Measurements from ENCODE around the gene LTBP3. TPM values are rescaled to one million over a fixed set of nuclear protein-coding genes. Genes with fewer than 3 reads are reported as not detected.
A peak's percentile ranks its signal among the peaks of the same experiment; 100 is the strongest.

Gene LTBP3
- total and polyA plus RNA-seq, 7 donors: 12.7 to 82.3 (median 27.9) TPM

DNA sequence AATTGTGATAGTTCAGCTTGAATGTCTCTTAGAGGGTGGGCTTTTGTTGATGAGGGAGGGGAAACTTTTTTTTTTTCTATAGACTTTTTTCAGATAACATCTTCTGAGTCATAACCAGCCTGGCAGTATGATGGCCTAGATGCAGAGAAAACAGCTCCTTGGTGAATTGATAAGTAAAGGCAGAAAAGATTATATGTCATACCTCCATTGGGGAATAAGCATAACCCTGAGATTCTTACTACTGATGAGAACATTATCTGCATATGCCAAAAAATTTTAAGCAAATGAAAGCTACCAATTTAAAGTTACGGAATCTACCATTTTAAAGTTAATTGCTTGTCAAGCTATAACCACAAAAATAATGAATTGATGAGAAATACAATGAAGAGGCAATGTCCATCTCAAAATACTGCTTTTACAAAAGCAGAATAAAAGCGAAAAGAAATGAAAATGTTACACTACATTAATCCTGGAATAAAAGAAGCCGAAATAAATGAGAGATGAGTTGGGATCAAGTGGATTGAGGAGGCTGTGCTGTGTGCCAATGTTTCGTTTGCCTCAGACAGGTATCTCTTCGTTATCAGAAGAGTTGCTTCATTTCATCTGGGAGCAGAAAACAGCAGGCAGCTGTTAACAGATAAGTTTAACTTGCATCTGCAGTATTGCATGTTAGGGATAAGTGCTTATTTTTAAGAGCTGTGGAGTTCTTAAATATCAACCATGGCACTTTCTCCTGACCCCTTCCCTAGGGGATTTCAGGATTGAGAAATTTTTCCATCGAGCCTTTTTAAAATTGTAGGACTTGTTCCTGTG, 55.4 kb downstream of the LTBP3 start:
- Histone ChIP-seq H3K9me3 (no peaks in the 10 kb centered on the region), H3K27me3 (ENCODE audit: insufficient read depth in 3 of 3, low read length in 2 of 3) (no peaks in the 10 kb centered on the region), H3K36me3 (ENCODE audit: insufficient read depth in 1 of 2, low read depth in 1 of 2) (peaks cover 8 to 69% of the 10 kb centered on the region in 2 donors), H3K4me1 (peaks cover 24% of the 10 kb centered on the region), H3K27ac (peak overlapping the region; percentile 99), H3K4me3 (peak overlapping the region; percentile 92)
- ATAC-seq (no peak), DNase-seq (no peak)
- WGBS, 3 donors: 0 to 2% (median 0%) methylated on average over 6 of the region's 6 CpGs
- TF ChIP-seq, protein P1, sequence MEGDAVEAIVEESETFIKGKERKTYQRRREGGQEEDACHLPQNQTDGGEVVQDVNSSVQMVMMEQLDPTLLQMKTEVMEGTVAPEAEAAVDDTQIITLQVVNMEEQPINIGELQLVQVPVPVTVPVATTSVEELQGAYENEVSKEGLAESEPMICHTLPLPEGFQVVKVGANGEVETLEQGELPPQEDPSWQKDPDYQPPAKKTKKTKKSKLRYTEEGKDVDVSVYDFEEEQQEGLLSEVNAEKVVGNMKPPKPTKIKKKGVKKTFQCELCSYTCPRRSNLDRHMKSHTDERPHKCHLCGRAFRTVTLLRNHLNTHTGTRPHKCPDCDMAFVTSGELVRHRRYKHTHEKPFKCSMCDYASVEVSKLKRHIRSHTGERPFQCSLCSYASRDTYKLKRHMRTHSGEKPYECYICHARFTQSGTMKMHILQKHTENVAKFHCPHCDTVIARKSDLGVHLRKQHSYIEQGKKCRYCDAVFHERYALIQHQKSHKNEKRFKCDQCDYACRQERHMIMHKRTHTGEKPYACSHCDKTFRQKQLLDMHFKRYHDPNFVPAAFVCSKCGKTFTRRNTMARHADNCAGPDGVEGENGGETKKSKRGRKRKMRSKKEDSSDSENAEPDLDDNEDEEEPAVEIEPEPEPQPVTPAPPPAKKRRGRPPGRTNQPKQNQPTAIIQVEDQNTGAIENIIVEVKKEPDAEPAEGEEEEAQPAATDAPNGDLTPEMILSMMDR (IDR thresholded peaks at IDR 0.05): no peak
- intact Hi-C loops (cut with DNase I): no loop called here

DNA sequence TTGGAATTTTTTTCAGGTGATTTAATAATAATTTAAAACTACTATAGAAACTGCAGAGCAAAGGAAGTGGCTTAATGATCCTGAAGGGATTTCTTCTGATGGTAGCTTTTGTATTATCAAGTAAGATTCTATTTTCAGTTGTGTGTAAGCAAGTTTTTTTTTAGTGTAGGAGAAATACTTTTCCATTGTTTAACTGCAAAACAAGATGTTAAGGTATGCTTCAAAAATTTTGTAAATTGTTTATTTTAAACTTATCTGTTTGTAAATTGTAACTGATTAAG, 55.9 kb downstream of the LTBP3 start:
- no peaks in the 10 kb centered on the region for H3K9me3 ChIP-seq
- intact Hi-C loops (cut with DNase I): no loop called here
- ATAC-seq (no peak), DNase-seq (no peak)
- H3K27ac ChIP-seq: peak overlapping the region; percentile 99
- peaks cover 24% of the 10 kb centered on the region for H3K4me1 ChIP-seq
- no peaks in the 10 kb centered on the region for H3K27me3 ChIP-seq (ENCODE audit: insufficient read depth in 3 of 3, low read length in 2 of 3)
- TF ChIP-seq, protein P1 (IDR thresholded peaks at IDR 0.05): no peak
- peaks cover 8 to 69% of the 10 kb centered on the region in 2 donors for H3K36me3 ChIP-seq (ENCODE audit: insufficient read depth in 1 of 2, low read depth in 1 of 2)
- peak overlapping the region; percentile 92 for H3K4me3 ChIP-seq

DNA sequence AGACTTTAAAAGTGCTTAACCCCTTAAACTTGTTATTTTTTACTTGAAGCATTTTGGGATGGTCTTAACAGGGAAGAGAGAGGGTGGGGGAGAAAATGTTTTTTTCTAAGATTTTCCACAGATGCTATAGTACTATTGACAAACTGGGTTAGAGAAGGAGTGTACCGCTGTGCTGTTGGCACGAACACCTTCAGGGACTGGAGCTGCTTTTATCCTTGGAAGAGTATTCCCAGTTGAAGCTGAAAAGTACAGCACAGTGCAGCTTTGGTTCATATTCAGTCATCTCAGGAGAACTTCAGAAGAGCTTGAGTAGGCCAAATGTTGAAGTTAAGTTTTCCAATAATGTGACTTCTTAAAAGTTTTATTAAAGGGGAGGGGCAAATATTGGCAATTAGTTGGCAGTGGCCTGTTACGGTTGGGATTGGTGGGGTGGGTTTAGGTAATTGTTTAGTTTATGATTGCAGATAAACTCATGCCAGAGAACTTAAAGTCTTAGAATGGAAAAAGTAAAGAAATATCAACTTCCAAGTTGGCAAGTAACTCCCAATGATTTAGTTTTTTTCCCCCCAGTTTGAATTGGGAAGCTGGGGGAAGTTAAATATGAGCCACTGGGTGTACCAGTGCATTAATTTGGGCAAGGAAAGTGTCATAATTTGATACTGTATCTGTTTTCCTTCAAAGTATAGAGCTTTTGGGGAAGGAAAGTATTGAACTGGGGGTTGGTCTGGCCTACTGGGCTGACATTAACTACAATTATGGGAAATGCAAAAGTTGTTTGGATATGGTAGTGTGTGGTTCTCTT, 56.5 kb downstream of the LTBP3 start:
- Histone ChIP-seq H3K9me3 (no peaks in the 10 kb centered on the region), H3K27ac (peak overlapping the region; percentile 99), H3K27me3 (ENCODE audit: insufficient read depth in 3 of 3, low read length in 2 of 3) (no peaks in the 10 kb centered on the region), H3K4me3 (peak overlapping the region; percentile 92), H3K36me3 (ENCODE audit: insufficient read depth in 1 of 2, low read depth in 1 of 2) (peaks cover 8 to 69% of the 10 kb centered on the region in 2 donors), H3K4me1 (peaks cover 26% of the 10 kb centered on the region)
- 0 to 1% (median 0%) methylated on average over 3 of the region's 3 CpGs for WGBS, 3 donors
- intact Hi-C loops (cut with DNase I): loop anchor here in 1 of 2 donors (2.0 kb wide), 1 partner anchor 25 kb away; no protein-coding TSS in a partner anchor
- DNase-seq: no peak
- TF ChIP-seq, protein P1 (IDR thresholded peaks at IDR 0.05): no peak
- no peak for ATAC-seq

DNA sequence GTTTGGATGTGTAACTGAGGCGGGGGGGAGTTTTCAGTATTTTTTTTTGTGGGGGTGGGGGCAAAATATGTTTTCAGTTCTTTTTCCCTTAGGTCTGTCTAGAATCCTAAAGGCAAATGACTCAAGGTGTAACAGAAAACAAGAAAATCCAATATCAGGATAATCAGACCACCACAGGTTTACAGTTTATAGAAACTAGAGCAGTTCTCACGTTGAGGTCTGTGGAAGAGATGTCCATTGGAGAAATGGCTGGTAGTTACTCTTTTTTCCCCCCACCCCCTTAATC, 57.0 kb downstream of the LTBP3 start:
- H3K27ac ChIP-seq: peak overlapping the region; percentile 99
- H3K9me3 ChIP-seq: no peaks in the 10 kb centered on the region
- intact Hi-C loops (cut with DNase I): loop anchor here in 1 of 2 donors (2.0 kb wide), 1 partner anchor 24 kb away; no protein-coding TSS in a partner anchor
- H3K4me1 ChIP-seq: peaks cover 26% of the 10 kb centered on the region
- DNase-seq (no peak), ATAC-seq (no peak)
- peak overlapping the region; percentile 92 for H3K4me3 ChIP-seq
- H3K36me3 ChIP-seq (ENCODE audit: insufficient read depth in 1 of 2, low read depth in 1 of 2): peaks cover 8 to 64% of the 10 kb centered on the region in 2 donors
- TF ChIP-seq, protein P1 (IDR thresholded peaks at IDR 0.05): no peak
- no peaks in the 10 kb centered on the region for H3K27me3 ChIP-seq (ENCODE audit: insufficient read depth in 3 of 3, low read length in 2 of 3)
- 0% methylated on average over 2 of the region's 2 CpGs for WGBS, 3 donors
